HEK293T (cell line): Measurements from ENCODE around the gene PRKCZ.

Source experiments
- FOXM1 ChIP-seq: fragments of 450-650 bp; IDR thresholded peaks from 2 replicates; pipeline ENCODE4 v1.6.1; 2017; ENCODE audit warnings: mild to moderate bottlenecking, borderline replicate concordance
- L3MBTL2 ChIP-seq: fragments of 450-650 bp; conservative IDR thresholded peaks from 2 replicates; pipeline ENCODE4 v1.6.1; 2016; ENCODE audit warnings: mild to moderate bottlenecking
- NFRKB ChIP-seq: fragments of 450-650 bp; IDR thresholded peaks from 2 replicates; pipeline ENCODE4 v1.6.1; 2016; ENCODE audit warnings: mild to moderate bottlenecking, moderate library complexity

DNA sequence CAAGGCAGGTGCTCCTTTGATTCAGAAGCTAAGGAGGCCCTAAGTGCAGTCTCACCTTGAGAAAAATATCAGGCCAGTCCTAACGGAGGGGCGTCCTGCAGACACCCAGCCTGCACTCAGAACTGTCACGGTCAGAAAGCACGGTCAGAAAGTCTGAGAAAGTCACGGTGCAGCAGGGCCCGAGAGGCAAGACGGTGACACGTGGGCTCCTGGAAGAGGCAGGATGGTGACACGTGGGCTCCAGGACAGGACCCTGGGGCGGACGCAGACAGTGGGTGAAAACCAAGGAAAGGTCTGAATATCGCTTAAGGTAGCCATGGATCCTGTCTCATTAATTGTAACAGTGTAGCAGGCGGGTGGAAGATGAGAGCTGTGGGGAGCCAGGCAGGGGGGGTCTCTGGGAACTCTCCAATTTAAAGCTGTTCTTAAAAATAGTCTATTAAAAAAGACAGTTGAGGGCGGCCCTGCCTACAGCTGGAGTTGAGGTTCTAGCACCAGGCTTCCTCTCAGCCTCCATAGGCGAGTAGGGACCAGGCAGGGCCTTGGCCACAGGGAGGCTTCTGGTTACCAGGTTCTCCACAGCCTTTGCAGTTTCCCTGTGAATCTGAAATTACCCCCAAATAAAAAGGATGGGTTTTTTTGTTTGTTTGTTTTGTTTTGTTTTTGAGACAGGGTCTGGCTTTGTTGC lies 79.2 kb downstream of the PRKCZ start:
- TF ChIP-seq FOXM1 = no peak
- TF ChIP-seq L3MBTL2 = no peak
- no peak for TF ChIP-seq NFRKB
